ENCODE measurements around the gene CDK6. TPM values are rescaled to one million over a fixed set of nuclear protein-coding genes. Genes with fewer than 3 reads are reported as not detected.

Gene CDK6
- polyA plus RNA-seq, 2 of the 4 experiments (the other 2 are of a cell fraction) = 13.6 to 25.9 TPM

DNA sequence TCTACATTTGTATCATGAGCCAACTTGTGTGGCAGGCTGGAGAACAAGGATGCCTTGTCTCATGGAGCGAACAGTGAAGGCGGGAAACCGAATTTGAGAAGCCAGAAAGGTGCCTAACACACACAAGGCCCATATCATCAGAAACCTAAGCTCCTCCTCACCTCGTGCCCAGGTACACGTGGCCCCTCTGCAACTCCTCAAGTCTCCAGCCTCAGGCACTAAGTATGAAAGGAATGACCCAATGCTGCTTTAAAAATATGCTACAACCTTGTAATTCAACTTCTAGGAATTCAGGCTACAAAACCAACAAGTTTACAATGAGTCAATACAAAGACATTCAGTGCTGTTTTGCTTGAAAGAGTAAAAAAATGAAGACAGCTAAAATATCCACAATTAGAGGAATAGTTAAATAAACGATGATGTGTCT, 95.7 kb downstream of the CDK6 start (continued):
- TF ChIP-seq USF2 (IDR thresholded peaks at IDR 0.05) (peak; percentile 65), FOSL2 (IDR thresholded peaks at IDR 0.05) (0 out of 2 replicates have a peak, but pooled peaks have one; percentile 22), FOSL2 (CRISPR knock-in tag; IDR thresholded peaks at IDR 0.05) (peak; percentile 67), GATA3 (IDR thresholded peaks at IDR 0.05; ENCODE audit: borderline replicate concordance) (peak; percentile 72), MAFK (IDR thresholded peaks at IDR 0.05; ENCODE audit: partially characterized antibody) (no peak), ZNF302 (CRISPR knock-in tag; IDR thresholded peaks at IDR 0.05) (no peak), CTCF (IDR thresholded peaks at IDR 0.05) (no peak), KDM5A (IDR thresholded peaks at IDR 0.05) (no peak), EHMT2 (IDR thresholded peaks at IDR 0.05; ENCODE audit: low read depth) (no peak), PBX3 (IDR thresholded peaks at IDR 0.05) (no peak), PHF8 (IDR thresholded peaks at IDR 0.05; ENCODE audit: borderline replicate concordance, low read depth) (no peak), RAD21 (conservative IDR thresholded peaks at IDR 0.05 in 1 of 2, IDR thresholded peaks at IDR 0.05 in 1 of 2) (0 out of 5 replicates have a peak, but pooled peaks of 1 of the 2 experiments have one; percentile 25), JUN (IDR thresholded peaks at IDR 0.05) (0 out of 5 replicates have a peak, but pooled peaks of 1 of the 2 experiments have one; percentile 17), SREBF2 (IDR thresholded peaks at IDR 0.05) (no peak), FOSB (CRISPR knock-in tag; IDR thresholded peaks at IDR 0.05) (no peak), HOXB5 (CRISPR knock-in tag; IDR thresholded peaks at IDR 0.05) (no peak), ESRRA (IDR thresholded peaks at IDR 0.05; ENCODE audit: borderline replicate concordance, low read length) (no peak), CBX2 (IDR thresholded peaks at IDR 0.05; ENCODE audit: borderline replicate concordance, low read depth) (no peak), SMC3 (IDR thresholded peaks at IDR 0.05) (0 out of 3 replicates have a peak, but pooled peaks have one; percentile 9)
- TF ChIP-seq, protein P1, sequence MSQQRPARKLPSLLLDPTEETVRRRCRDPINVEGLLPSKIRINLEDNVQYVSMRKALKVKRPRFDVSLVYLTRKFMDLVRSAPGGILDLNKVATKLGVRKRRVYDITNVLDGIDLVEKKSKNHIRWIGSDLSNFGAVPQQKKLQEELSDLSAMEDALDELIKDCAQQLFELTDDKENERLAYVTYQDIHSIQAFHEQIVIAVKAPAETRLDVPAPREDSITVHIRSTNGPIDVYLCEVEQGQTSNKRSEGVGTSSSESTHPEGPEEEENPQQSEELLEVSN (IDR thresholded peaks at IDR 0.05; ENCODE audit: borderline replicate concordance, low read depth) = peak; percentile 84
- TF ChIP-seq, protein P2, sequence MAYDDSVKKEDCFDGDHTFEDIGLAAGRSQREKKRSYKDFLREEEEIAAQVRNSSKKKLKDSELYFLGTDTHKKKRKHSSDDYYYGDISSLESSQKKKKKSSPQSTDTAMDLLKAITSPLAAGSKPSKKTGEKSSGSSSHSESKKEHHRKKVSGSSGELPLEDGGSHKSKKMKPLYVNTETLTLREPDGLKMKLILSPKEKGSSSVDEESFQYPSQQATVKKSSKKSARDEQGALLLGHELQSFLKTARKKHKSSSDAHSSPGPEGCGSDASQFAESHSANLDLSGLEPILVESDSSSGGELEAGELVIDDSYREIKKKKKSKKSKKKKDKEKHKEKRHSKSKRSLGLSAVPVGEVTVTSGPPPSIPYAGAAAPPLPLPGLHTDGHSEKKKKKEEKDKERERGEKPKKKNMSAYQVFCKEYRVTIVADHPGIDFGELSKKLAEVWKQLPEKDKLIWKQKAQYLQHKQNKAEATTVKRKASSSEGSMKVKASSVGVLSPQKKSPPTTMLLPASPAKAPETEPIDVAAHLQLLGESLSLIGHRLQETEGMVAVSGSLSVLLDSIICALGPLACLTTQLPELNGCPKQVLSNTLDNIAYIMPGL (CRISPR knock-in tag; IDR thresholded peaks at IDR 0.05; ENCODE audit: borderline replicate concordance) = no peak

DNA sequence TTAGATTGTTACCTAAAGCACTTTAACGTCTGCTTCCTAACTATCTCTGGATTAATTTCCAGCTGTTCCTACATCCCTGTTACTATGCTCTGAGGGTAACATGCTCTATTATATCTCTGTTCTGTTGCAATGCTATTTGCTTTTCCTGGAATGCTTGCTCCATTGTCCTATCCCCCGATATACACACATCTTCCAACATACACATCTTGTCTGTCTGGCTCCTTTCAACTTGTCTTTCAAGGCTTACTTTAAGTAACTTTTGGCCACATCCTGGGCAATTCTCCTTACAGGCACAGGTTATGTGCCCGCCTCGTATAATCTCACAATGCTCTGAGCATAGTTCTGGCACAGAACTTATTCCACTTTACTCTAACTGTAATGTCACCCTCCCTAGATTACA, 96.2 kb downstream of the CDK6 start:
- no peak for DNase-seq (ENCODE audit: low read depth in 1 of 2, low spot score in 1 of 2)
- H3K27ac ChIP-seq = peak overlapping the region; percentile 38 to 75
- H3K4me3 ChIP-seq = no peak overlapping the region
- no peak for FAIRE-seq
- CTCF ChIA-PET = interaction anchor here (3.2 kb wide), 1 partner anchor 92 kb away, joined by 20 read pairs; no protein-coding TSS in a partner anchor
- peaks cover 44% of the 10 kb centered on the region for H3K4me1 ChIP-seq
- 83% methylated on average over 4 of the region's 4 CpGs for WGBS (ENCODE audit: missing lambda C conversion rate)
- peak overlapping the region; percentile 65 for H3K4me2 ChIP-seq
- POLR2A ChIA-PET = interaction anchor here (0.7 kb wide), 1 partner anchor 92 kb away, joined by 3 read pairs; no protein-coding TSS in a partner anchor
- peak; percentile 23 to 57; a peak in 3 of 6 replicates for ATAC-seq
- TF ChIP-seq HOXB5 (CRISPR knock-in tag; IDR thresholded peaks at IDR 0.05) (no peak), USF2 (IDR thresholded peaks at IDR 0.05) (no peak), CBX8 (IDR thresholded peaks at IDR 0.05) (no peak), ZFP36 (IDR thresholded peaks at IDR 0.05; ENCODE audit: borderline replicate concordance, partially characterized antibody) (no peak), ATOH8 (CRISPR knock-in tag; IDR thresholded peaks at IDR 0.05; ENCODE audit: low read depth) (no peak), FOSL2 (IDR thresholded peaks at IDR 0.05) (no peak), FOSL2 (CRISPR knock-in tag; IDR thresholded peaks at IDR 0.05) (no peak), PBX3 (IDR thresholded peaks at IDR 0.05) (no peak), MYC (IDR thresholded peaks at IDR 0.05; ENCODE audit: borderline replicate concordance, low read length) (no peak), POLR2AphosphoS2 (conservative IDR thresholded peaks at IDR 0.05; ENCODE audit: low read length) (no peak)
- TF ChIP-seq, protein P3, sequence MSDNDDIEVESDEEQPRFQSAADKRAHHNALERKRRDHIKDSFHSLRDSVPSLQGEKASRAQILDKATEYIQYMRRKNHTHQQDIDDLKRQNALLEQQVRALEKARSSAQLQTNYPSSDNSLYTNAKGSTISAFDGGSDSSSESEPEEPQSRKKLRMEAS (IDR thresholded peaks at IDR 0.05) = no peak
- TF ChIP-seq, protein P4, sequence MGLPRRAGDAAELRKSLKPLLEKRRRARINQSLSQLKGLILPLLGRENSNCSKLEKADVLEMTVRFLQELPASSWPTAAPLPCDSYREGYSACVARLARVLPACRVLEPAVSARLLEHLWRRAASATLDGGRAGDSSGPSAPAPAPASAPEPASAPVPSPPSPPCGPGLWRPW (IDR thresholded peaks at IDR 0.05) = no peak
- peaks cover 5% of the 10 kb centered on the region; the same call in 1 of the 3 replicates for H3K9me3 ChIP-seq

Data from A549 (cell line).